ENCODE results near the gene KAT2B.

DNA sequence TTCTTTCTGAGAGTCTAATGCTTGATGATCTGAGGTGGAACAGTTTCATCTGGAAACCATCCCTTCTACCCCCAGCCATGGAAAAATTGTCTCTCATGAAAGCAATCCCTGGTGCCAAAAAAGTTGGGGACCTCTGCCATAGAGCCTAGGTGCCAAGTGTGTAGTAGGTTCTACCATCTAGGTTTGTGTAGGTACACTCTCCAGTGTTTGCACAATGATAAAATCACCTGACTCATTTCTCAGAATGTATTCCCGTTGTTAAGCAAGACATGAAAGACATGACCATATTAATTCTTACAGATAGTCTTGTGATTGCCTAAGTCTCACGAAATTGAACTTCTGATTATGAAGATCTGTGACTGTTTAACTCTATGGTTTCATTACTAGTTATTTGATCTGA is 68.6 kb downstream of the KAT2B start:
- TF ChIP-seq, protein P1, sequence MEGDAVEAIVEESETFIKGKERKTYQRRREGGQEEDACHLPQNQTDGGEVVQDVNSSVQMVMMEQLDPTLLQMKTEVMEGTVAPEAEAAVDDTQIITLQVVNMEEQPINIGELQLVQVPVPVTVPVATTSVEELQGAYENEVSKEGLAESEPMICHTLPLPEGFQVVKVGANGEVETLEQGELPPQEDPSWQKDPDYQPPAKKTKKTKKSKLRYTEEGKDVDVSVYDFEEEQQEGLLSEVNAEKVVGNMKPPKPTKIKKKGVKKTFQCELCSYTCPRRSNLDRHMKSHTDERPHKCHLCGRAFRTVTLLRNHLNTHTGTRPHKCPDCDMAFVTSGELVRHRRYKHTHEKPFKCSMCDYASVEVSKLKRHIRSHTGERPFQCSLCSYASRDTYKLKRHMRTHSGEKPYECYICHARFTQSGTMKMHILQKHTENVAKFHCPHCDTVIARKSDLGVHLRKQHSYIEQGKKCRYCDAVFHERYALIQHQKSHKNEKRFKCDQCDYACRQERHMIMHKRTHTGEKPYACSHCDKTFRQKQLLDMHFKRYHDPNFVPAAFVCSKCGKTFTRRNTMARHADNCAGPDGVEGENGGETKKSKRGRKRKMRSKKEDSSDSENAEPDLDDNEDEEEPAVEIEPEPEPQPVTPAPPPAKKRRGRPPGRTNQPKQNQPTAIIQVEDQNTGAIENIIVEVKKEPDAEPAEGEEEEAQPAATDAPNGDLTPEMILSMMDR (IDR thresholded peaks at IDR 0.05; ENCODE audit: poor library complexity, severe bottlenecking) = no peak
- TF ChIP-seq RAD21 (conservative IDR thresholded peaks at IDR 0.05) (no peak), POLR2AphosphoS5 (IDR thresholded peaks at IDR 0.05) (no peak), MXI1 (conservative IDR thresholded peaks at IDR 0.05; ENCODE audit: poor library complexity, severe bottlenecking) (no peak), EZH2 (IDR thresholded peaks at IDR 0.05; ENCODE audit: borderline replicate concordance, insufficient read depth, low read length, poor library complexity, severe bottlenecking) (no peak), TAF1 (IDR thresholded peaks at IDR 0.05; ENCODE audit: low read depth) (no peak), EP300 (conservative IDR thresholded peaks at IDR 0.05; ENCODE audit: poor library complexity, severe bottlenecking) (no peak)
- TF ChIP-seq, protein P2, sequence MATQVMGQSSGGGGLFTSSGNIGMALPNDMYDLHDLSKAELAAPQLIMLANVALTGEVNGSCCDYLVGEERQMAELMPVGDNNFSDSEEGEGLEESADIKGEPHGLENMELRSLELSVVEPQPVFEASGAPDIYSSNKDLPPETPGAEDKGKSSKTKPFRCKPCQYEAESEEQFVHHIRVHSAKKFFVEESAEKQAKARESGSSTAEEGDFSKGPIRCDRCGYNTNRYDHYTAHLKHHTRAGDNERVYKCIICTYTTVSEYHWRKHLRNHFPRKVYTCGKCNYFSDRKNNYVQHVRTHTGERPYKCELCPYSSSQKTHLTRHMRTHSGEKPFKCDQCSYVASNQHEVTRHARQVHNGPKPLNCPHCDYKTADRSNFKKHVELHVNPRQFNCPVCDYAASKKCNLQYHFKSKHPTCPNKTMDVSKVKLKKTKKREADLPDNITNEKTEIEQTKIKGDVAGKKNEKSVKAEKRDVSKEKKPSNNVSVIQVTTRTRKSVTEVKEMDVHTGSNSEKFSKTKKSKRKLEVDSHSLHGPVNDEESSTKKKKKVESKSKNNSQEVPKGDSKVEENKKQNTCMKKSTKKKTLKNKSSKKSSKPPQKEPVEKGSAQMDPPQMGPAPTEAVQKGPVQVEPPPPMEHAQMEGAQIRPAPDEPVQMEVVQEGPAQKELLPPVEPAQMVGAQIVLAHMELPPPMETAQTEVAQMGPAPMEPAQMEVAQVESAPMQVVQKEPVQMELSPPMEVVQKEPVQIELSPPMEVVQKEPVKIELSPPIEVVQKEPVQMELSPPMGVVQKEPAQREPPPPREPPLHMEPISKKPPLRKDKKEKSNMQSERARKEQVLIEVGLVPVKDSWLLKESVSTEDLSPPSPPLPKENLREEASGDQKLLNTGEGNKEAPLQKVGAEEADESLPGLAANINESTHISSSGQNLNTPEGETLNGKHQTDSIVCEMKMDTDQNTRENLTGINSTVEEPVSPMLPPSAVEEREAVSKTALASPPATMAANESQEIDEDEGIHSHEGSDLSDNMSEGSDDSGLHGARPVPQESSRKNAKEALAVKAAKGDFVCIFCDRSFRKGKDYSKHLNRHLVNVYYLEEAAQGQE (IDR thresholded peaks at IDR 0.05; ENCODE audit: borderline replicate concordance) = no peak

Data from neural cell (in vitro differentiated cells).